Middle frontal gyrus (tissue), 1 donor: ENCODE data around the gene APOBEC2.

Experiments
- DNase-seq: peaks from one replicate; pipeline ENCODE4 v3.0.0-alpha.2; 2015; ENCODE audit warnings: low spot score; ENCODE audit errors: extremely low spot score

Gene APOBEC2

GRCh38 chr6:41037107-41037900, 15.7 kb upstream of the APOBEC2 start:
- DNase-seq, result peak; percentile 40

DNA sequence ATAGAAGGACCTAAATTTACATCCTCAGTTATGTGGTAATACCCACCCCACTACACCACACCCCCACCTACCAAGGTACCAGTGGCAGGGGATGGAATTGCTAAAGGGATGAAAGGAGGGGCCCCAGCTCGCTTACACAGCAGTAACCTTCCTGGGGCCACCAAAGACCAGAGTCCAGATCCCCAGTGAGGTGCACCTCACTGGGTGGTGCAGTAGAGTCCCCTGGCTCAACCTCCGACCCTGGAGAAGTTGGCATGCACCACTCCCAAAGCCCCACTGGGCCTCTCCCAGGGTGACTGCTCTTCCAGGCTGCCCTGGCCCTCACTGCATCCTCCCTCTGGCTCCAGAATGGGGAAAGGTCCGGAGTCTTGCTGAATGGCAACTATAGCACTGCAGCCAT, 14.8 kb upstream of the APOBEC2 start:
- DNase-seq, result no peak

- DNase-seq, result no peak
Measured at GRCh38 chr6:41039060-41039998, 13.7 kb upstream of the APOBEC2 start, which contains the start of gene UNC5CL. Gene UNC5CL (minus strand): TSS chr6:41039221. CDS start chr6:41035074, 4,147 bp downstream.

GRCh38 chr6:41040101-41040939, 12.7 kb upstream of the APOBEC2 start:
- no peak for DNase-seq

- DNase-seq, result no peak
Measured at GRCh38 chr6:41040940-41041536, 12.0 kb upstream of the APOBEC2 start.

DNA sequence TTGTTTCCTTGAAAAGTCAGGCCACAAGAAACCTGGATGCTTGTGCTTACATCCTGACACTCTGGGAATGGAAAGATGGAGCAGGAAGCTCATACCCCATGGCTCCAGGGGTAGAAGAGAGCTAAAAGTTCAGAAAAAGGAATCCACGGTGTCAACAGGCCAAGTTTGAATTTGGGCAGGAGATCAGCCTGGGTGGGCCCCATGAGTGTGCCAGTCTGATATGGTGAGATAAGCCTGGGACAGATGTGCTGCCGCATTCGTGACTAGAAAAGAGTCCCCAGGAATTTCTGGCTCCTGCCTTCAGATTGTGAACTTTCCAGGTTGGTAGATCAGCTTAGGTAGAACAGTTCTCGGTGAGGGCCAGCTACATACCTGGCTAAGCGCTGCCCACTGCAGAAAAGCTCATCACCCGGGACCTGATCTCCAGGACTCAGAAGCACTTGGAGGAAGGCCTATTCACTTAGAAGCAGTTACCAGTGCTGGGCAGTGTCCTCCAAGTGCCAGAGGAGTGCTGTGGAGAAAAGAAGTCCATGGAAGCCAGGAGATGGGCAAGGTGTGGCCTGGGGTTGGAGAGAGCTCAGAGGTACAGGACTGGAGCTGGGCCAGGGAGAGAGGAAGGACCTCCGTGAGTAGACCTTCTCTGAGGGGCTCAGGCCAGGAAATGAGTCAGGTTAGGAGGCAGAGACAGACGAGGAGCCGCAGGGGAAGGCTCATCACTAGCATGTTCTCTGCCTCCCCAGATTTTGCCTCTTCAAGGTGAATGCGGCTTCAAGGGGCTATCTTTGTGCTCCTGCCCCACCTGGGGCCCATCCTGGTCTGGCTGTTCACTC, 10.6 kb upstream of the APOBEC2 start, which contains the start of gene TSPO2:
TSS of gene TSPO2 (plus strand) at position 242 of the 830 bp plus-strand sequence. CDS start at position 761, 519 bp downstream.
- DNase-seq, result no peak

DNA sequence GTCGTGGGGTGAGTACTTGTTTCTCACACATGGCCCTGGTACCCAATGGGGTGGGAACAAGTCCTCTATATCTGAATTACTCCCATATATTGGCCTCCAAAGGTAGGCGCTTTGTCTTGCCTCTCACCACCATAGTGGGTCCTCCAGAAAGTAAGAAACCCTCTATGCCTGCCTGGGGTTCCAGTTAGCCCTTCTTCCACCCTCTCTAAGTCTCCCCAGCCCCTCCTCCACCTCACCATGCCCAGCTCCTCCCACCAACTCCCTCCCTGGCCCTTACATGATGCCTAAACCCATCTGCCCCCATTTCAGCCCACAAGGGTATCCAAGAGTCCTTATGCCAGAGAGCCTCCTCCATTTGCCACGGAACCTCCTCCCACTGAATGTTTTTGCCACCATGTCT, 9.9 kb upstream of the APOBEC2 start:
- no peak for DNase-seq

- DNase-seq, result no peak
Measured at GRCh38 chr6:41045664-41046063, 7.3 kb upstream of the APOBEC2 start.

DNA sequence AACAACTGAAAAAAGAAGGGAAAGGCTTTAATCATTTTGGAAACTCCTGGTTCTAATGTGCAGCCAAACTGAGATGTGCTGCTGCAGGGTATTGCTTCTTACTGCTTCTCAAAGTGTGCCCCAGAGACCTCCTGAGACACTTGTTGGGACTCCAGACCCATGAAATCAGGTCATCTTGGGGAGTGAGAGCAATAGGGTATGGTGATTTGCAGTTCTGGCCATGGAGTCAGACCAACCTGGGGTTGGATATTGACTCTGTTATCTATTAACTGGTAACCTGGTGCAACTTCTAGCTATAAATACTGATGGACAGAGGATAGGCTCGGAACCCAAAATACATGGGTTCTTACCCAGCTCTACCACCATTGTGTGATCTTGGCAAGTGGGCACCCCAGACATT, 6.9 kb upstream of the APOBEC2 start:
- no peak for DNase-seq

DNA sequence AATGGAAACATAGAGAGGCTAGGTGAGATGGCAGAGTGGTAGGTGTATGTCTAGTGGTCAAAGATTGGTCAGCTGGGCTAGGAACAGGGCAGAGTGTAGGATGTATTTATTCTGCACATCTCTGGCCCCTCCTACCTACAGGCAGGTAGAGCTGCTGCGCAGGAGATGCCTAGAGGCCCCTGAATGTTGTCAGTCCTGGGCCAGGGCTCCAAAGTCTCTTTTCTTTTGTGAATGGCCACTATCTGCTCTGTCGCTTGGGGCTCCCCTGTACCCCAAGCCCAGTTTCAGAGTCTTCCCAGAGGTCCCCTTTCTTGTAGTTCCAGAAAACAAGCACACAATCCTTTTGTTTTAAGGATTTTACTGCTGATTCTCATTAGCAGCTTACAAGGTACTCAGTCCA, 5.7 kb upstream of the APOBEC2 start:
- no peak for DNase-seq

DNA sequence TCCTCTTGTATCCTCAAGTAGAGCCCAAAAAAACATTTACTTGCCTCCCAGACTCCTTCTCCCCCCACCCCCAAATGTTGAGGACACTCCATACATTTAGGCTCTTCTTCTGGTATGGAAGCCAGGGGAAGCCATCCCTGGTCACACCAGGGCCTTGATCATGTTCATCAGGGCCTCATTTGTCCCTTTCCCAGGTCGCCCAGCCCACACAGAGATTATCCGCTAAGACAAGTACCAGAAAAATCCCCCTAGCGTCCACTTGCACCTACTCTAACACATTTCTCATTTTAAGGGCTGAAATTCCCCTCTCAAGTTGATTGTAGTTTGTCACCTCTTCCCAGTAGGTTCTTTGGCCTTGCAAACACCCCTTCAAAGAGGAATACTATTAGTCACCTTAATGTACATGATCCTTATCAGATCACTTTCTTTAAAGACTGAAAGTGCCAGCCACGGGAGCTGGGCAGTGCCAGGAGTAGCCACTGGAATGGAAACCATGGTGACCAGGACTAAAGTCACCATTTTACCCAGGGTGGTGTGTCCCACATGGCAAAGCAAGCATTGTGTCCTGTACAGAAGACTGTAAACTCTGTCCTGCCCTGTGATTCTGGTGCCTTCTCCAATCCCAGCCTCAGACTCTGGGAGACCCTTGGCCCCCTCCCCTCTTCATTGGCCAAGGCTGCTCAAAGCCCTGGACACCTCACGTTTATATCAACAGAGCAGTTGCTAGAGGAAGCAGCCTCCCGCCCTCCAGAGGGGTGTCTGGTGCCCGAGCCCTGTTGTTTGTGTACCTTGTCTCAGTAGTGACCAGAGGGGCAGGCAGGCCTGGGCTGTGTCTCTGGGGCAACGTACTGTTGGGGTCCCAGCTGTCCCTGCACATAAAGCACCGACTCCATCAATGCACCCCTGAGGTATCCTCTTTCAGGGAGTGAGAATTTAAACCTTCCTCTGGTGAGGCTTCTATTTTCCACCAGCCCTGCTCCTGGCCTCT, 5.0 kb upstream of the APOBEC2 start:
- DNase-seq, result no peak

DNA sequence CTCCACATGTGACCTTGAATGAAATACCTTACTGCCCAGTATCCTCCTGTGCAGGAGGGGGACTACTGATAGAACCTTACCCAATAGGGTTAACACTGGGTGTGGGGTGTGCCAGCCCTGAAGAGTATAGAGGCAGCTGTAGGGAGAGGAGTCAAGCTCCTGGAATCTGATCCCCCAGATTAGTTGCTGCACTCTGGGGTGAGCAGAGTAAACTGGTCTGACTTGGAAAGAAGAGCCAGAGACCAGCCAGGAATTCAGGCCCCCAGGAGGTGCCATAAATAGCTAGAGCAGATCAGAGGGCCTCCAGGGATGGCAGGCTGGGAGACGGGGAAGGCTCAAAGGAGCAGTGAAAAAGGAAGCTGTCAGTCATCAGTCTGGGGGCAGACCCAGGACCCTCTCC, 3.5 kb upstream of the APOBEC2 start:
- no peak for DNase-seq

- no peak for DNase-seq
Measured at GRCh38 chr6:41049955-41050354, 3.0 kb upstream of the APOBEC2 start.

- DNase-seq, result no peak
Measured at GRCh38 chr6:41050536-41050935, 2.5 kb upstream of the APOBEC2 start.

DNA sequence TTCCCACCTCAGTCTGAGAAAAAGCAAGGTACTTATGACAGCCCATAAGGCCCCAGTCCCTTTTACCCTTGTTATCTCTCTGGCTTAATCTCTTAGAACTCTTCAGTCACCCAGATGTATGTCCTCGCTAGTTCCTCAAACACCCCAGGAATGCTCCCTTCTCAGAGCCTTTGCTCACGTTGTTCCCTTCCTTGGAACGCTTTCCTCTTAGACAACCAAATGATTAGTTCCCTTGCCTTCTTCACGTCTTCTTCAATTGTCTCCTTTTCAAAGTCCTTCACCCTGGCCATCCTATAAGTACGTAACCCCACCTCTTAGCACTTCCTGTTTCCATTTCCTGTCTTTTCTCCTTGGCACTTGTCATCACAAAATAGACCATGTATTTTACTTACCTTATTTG, 1.1 kb upstream of the APOBEC2 start:
- DNase-seq, result no peak

DNA sequence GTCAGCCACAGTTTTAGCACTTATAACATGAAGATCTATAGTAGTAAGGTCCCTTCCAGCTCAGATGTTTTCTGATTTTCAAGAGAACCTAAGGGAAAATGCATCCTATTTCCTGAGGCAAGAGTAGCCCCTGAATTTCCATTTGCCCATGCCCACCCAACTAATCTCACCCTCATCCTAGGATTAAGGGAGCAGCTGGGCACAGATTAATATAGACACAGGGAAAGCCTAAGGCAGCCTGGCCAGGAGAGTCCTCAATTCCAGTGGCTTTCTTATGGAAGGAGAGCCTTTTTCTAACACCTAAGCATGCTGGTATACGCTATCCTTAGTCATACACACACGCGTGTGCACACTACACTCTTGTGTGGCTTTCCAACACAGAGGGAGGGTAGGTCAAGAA, 1.5 kb downstream of the APOBEC2 start:
- no peak for DNase-seq

- no peak for DNase-seq
Measured at GRCh38 chr6:41055149-41055548, 2.1 kb downstream of the APOBEC2 start.

GRCh38 chr6:41056768-41057490, 3.9 kb downstream of the APOBEC2 start:
- DNase-seq, result no peak
